ENCODE measurements around the gene MEF2D.

Gene MEF2D

DNA sequence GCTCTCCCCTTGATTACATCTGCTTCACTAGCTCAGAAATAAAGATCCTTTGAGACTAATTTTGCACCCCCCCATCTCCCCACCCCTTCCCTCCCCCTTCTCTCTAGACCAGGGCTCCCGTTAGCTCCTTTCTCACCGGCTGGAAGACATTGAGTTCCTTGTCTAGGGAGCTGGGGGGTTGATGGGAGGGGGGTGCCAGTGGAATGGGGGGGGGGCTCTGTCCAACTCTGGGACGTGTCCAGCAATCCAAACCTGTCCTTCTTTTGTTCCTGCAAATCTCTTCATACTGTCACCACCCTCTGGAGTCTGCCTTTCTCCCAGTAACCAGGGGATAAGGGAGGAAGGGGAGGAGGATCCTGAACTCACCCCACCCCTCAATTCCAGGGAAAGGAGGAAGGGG is 69.7 kb downstream of the MEF2D start:
- Histone ChIP-seq H3F3A (ENCODE audit: insufficient read depth, low read length) (no peaks in the 10 kb centered on the region), H3K9me3 (ENCODE audit: low read length) (no peaks in the 10 kb centered on the region), H3K4me2 (ENCODE audit: low read length) (no peak overlapping the region), H3K36me3 (ENCODE audit: insufficient read depth, low read length) (no peaks in the 10 kb centered on the region), H3K9me2 (ENCODE audit: low read depth, low read length) (no peaks in the 10 kb centered on the region), H3K27me3 (ENCODE audit: insufficient read depth, low read length) (peaks cover 11% of the 10 kb centered on the region; the same call in 1 of the 2 replicates), H3K27ac (ENCODE audit: low read depth, low read length, poor library complexity, severe bottlenecking) (no peak overlapping the region), H3K9ac (ENCODE audit: low read length) (no peak overlapping the region), H2AFZ (ENCODE audit: low read length) (no peak overlapping the region), H3K4me1 (ENCODE audit: insufficient read depth, low read length, severe bottlenecking) (no peaks in the 10 kb centered on the region), H4K20me1 (ENCODE audit: insufficient read depth, low read length) (no peaks in the 10 kb centered on the region), H3K4me3 (ENCODE audit: low read depth, low read length, poor library complexity, severe bottlenecking) (no peak overlapping the region), H3K79me2 (ENCODE audit: insufficient read depth, low read length) (no peaks in the 10 kb centered on the region)
- TF ChIP-seq CTCF (IDR thresholded peaks at IDR 0.05; ENCODE audit: low read length) = no peak
- no peak for TF ChIP-seq EZH2 (IDR thresholded peaks at IDR 0.05; ENCODE audit: borderline replicate concordance, low read length)

DNA sequence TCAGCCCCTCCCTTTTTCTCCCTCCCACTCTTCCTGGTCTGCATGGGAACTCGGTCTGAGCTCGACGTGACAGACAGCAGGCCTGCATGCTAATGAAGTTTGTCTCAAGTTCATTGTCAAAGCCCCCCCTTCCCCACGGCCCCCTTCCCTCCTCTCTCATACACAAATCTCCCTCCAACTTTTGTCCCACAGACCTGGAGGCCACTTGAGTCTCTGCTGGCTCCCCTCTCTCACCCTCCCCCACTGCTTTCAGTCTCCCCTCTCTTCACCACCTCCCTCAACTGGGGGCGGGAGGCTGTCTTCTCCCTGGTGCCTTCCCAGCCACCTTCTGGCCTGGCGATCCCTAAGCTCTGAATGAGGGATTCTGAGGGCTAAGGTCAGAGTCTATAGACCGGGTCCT is 70.3 kb downstream of the MEF2D start:
- no peaks in the 10 kb centered on the region for H4K20me1 ChIP-seq (ENCODE audit: insufficient read depth, low read length)
- no peaks in the 10 kb centered on the region for H3K36me3 ChIP-seq (ENCODE audit: insufficient read depth, low read length)
- no peak overlapping the region for H3K9ac ChIP-seq (ENCODE audit: low read length)
- no peaks in the 10 kb centered on the region for H3F3A ChIP-seq (ENCODE audit: insufficient read depth, low read length)
- no peak overlapping the region for H3K4me3 ChIP-seq (ENCODE audit: low read depth, low read length, poor library complexity, severe bottlenecking)
- no peak overlapping the region for H2AFZ ChIP-seq (ENCODE audit: low read length)
- no peak overlapping the region for H3K27ac ChIP-seq (ENCODE audit: low read depth, low read length, poor library complexity, severe bottlenecking)
- H3K27me3 ChIP-seq (ENCODE audit: insufficient read depth, low read length) = peaks cover 11% of the 10 kb centered on the region; the same call in 1 of the 2 replicates
- H3K4me2 ChIP-seq (ENCODE audit: low read length) = no peak overlapping the region
- no peaks in the 10 kb centered on the region for H3K4me1 ChIP-seq (ENCODE audit: insufficient read depth, low read length, severe bottlenecking)
- H3K9me3 ChIP-seq (ENCODE audit: low read length) = no peaks in the 10 kb centered on the region
- TF ChIP-seq EZH2 (IDR thresholded peaks at IDR 0.05; ENCODE audit: borderline replicate concordance, low read length) = no peak
- TF ChIP-seq CTCF (IDR thresholded peaks at IDR 0.05; ENCODE audit: low read length) = no peak
- H3K79me2 ChIP-seq (ENCODE audit: insufficient read depth, low read length) = no peaks in the 10 kb centered on the region
- no peaks in the 10 kb centered on the region for H3K9me2 ChIP-seq (ENCODE audit: low read depth, low read length)

- H3K36me3 ChIP-seq (ENCODE audit: insufficient read depth, low read length) = no peaks in the 10 kb centered on the region
- no peak overlapping the region for H3K4me2 ChIP-seq (ENCODE audit: low read length)
- no peak overlapping the region for H2AFZ ChIP-seq (ENCODE audit: low read length)
- TF ChIP-seq EZH2 (IDR thresholded peaks at IDR 0.05; ENCODE audit: borderline replicate concordance, low read length) = no peak
- TF ChIP-seq CTCF (IDR thresholded peaks at IDR 0.05; ENCODE audit: low read length) = no peak
- no peak overlapping the region for H3K9ac ChIP-seq (ENCODE audit: low read length)
- no peak overlapping the region for H3K4me3 ChIP-seq (ENCODE audit: low read depth, low read length, poor library complexity, severe bottlenecking)
- peaks cover 11% of the 10 kb centered on the region; the same call in 1 of the 2 replicates for H3K27me3 ChIP-seq (ENCODE audit: insufficient read depth, low read length)
- H3K79me2 ChIP-seq (ENCODE audit: insufficient read depth, low read length) = no peaks in the 10 kb centered on the region
- H3K9me2 ChIP-seq (ENCODE audit: low read depth, low read length) = no peaks in the 10 kb centered on the region
- no peaks in the 10 kb centered on the region for H3F3A ChIP-seq (ENCODE audit: insufficient read depth, low read length)
- H3K9me3 ChIP-seq (ENCODE audit: low read length) = no peaks in the 10 kb centered on the region
- no peaks in the 10 kb centered on the region for H3K4me1 ChIP-seq (ENCODE audit: insufficient read depth, low read length, severe bottlenecking)
- H3K27ac ChIP-seq (ENCODE audit: low read depth, low read length, poor library complexity, severe bottlenecking) = no peak overlapping the region
- no peaks in the 10 kb centered on the region for H4K20me1 ChIP-seq (ENCODE audit: insufficient read depth, low read length)
These were observed 71.1 kb downstream of the MEF2D start for GRCh38 chr1:156429313-156430060.
